Measurements from ENCODE around the gene SPATA20. TPM values are rescaled to one million over a fixed set of nuclear protein-coding genes. Genes with fewer than 3 reads are reported as not detected.

Gene SPATA20
- total and polyA plus RNA-seq, 2 of the 13 experiments (the other 11 are each of a cell fraction or from before 2014, with no cell fraction given) = 36.1 to 64.8 TPM

DNA sequence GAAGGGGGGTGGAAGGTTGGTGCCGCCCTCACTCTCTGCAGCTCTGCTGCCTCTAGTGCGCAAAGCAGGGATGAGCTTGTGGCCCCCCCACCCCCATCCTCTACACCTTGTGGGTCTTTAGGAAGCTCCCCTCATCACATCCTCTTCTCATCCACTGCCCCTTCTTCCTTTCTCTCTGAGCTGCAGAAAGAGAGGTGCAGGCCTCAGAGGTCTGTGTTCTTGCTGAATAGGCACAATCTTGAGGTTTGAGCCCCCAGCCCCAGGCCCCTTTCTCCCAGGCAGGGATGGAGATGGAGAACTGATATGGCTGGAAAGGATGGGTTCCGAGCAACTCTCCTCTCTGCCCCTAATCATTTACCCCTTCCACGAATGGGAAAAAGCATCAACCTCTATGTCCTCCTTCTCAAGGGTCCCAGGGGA, 16.1 kb downstream of the SPATA20 start:
- no peak for FAIRE-seq

More for the DNA sequence above, 16.1 kb downstream of the SPATA20 start:
- DNase-seq (ENCODE audit: low spot score) = no peak
- ChIA-PET CTCF (ENCODE audit: low intra/inter-chr PET ratio, low total read pairs) (no interaction called here), POLR2A (interaction anchor here (0.9 to 1.7 kb wide), 4 partner anchors 12 to 59 kb away, joined by 3 to 5 read pairs (median 4); no protein-coding TSS in a partner anchor)
- no peaks in the 10 kb centered on the region for H3K9me3 ChIP-seq (ENCODE audit: low read length)
- in situ Hi-C loops (cut with HindIII; ENCODE audit: extremely low pct_ligation_motif_present, low pct_unique_long_range_greater_than_20kb) = no loop called here
- WGBS (ENCODE audit: low lambda C conversion rate) = 0% methylated on average over 4 of the region's 4 CpGs
- no peak overlapping the region for H3K4me2 ChIP-seq (ENCODE audit: low read depth, low read length)
- H3K4me3 ChIP-seq (replicated peaks in 1 of 3; ENCODE audit: insufficient read depth in 1 of 3, low read depth in 2 of 3, low read length in 3 of 3) = no peak overlapping the region
- no peaks in the 10 kb centered on the region for H3K79me2 ChIP-seq (ENCODE audit: insufficient read depth, low read length)
- H3K27me3 ChIP-seq (ENCODE audit: control insufficient read depth in 1 of 2, insufficient read depth in 2 of 2, low read length in 2 of 2) = peaks cover 32 to 68% of the 10 kb centered on the region in 2 experiments
- ATAC-seq = no peak
- H3K36me3 ChIP-seq (replicated peaks in 1 of 2; ENCODE audit: control insufficient read depth in 1 of 2, insufficient read depth in 2 of 2, low read length in 2 of 2) = no peaks in the 10 kb centered on the region
- intact Hi-C loops (cut with micrococcal nuclease; ENCODE audit: unreplicated experiment) = no loop called here
- peaks cover 5% of the 10 kb centered on the region; the same call in 1 of the 2 replicates for H4K20me1 ChIP-seq (ENCODE audit: insufficient read depth, low read length)
- H3K4me1 ChIP-seq (ENCODE audit: insufficient read depth, low read length) = peaks cover 9% of the 10 kb centered on the region
- no peak overlapping the region for H3K27ac ChIP-seq (ENCODE audit: extremely low read length, insufficient read depth, low read length)
- H3K9ac ChIP-seq (ENCODE audit: insufficient read depth, low read depth, low read length) = no peak overlapping the region
- TF ChIP-seq, protein P1, sequence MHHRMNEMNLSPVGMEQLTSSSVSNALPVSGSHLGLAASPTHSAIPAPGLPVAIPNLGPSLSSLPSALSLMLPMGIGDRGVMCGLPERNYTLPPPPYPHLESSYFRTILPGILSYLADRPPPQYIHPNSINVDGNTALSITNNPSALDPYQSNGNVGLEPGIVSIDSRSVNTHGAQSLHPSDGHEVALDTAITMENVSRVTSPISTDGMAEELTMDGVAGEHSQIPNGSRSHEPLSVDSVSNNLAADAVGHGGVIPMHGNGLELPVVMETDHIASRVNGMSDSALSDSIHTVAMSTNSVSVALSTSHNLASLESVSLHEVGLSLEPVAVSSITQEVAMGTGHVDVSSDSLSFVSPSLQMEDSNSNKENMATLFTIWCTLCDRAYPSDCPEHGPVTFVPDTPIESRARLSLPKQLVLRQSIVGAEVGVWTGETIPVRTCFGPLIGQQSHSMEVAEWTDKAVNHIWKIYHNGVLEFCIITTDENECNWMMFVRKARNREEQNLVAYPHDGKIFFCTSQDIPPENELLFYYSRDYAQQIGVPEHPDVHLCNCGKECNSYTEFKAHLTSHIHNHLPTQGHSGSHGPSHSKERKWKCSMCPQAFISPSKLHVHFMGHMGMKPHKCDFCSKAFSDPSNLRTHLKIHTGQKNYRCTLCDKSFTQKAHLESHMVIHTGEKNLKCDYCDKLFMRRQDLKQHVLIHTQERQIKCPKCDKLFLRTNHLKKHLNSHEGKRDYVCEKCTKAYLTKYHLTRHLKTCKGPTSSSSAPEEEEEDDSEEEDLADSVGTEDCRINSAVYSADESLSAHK (CRISPR knock-in tag; IDR thresholded peaks at IDR 0.05; ENCODE audit: borderline replicate concordance) = no peak
- peak; percentile 69 to 70 for TF ChIP-seq MAFK (conservative IDR thresholded peaks at IDR 0.05 in 1 of 2, IDR thresholded peaks at IDR 0.05 in 1 of 2; ENCODE audit: low read length in 2 of 2)
- no peak for TF ChIP-seq HOXA3 (CRISPR knock-in tag; IDR thresholded peaks at IDR 0.05)
- TF ChIP-seq RARG (CRISPR knock-in tag; IDR thresholded peaks at IDR 0.05; ENCODE audit: low read depth) = no peak
- TF ChIP-seq ZNF547 (CRISPR knock-in tag; IDR thresholded peaks at IDR 0.05) = no peak
- no peak for TF ChIP-seq SALL2 (CRISPR knock-in tag; IDR thresholded peaks at IDR 0.05)
- TF ChIP-seq, protein P2, sequence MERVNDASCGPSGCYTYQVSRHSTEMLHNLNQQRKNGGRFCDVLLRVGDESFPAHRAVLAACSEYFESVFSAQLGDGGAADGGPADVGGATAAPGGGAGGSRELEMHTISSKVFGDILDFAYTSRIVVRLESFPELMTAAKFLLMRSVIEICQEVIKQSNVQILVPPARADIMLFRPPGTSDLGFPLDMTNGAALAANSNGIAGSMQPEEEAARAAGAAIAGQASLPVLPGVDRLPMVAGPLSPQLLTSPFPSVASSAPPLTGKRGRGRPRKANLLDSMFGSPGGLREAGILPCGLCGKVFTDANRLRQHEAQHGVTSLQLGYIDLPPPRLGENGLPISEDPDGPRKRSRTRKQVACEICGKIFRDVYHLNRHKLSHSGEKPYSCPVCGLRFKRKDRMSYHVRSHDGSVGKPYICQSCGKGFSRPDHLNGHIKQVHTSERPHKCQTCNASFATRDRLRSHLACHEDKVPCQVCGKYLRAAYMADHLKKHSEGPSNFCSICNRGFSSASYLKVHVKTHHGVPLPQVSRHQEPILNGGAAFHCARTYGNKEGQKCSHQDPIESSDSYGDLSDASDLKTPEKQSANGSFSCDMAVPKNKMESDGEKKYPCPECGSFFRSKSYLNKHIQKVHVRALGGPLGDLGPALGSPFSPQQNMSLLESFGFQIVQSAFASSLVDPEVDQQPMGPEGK (CRISPR knock-in tag; IDR thresholded peaks at IDR 0.05) = 0 out of 2 replicates have a peak, but pooled peaks have one; percentile 20
- TF ChIP-seq, protein P3, sequence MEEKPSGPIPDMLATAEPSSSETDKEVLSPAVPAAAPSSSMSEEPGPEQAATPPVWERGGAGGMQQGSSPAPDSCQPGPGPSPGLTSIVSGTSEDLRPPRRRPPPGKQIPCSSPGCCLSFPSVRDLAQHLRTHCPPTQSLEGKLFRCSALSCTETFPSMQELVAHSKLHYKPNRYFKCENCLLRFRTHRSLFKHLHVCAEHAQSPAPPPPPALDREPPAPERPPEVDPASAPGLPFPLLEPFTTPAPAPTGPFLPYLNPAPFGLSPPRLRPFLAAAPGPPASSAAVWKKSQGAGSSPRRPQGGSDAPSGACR (CRISPR knock-in tag; IDR thresholded peaks at IDR 0.05) = no peak
- peak; percentile 49; the same call in 1 of the 2 replicates for TF ChIP-seq MAFF (IDR thresholded peaks at IDR 0.05; ENCODE audit: low read depth, low read length)
- TF ChIP-seq, protein P4, sequence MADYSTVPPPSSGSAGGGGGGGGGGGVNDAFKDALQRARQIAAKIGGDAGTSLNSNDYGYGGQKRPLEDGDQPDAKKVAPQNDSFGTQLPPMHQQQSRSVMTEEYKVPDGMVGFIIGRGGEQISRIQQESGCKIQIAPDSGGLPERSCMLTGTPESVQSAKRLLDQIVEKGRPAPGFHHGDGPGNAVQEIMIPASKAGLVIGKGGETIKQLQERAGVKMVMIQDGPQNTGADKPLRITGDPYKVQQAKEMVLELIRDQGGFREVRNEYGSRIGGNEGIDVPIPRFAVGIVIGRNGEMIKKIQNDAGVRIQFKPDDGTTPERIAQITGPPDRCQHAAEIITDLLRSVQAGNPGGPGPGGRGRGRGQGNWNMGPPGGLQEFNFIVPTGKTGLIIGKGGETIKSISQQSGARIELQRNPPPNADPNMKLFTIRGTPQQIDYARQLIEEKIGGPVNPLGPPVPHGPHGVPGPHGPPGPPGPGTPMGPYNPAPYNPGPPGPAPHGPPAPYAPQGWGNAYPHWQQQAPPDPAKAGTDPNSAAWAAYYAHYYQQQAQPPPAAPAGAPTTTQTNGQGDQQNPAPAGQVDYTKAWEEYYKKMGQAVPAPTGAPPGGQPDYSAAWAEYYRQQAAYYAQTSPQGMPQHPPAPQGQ (CRISPR knock-in tag; IDR thresholded peaks at IDR 0.05; ENCODE audit: borderline replicate concordance) = no peak
- TF ChIP-seq ZNF572 (CRISPR knock-in tag; IDR thresholded peaks at IDR 0.05) = no peak
- TF ChIP-seq, protein P5, sequence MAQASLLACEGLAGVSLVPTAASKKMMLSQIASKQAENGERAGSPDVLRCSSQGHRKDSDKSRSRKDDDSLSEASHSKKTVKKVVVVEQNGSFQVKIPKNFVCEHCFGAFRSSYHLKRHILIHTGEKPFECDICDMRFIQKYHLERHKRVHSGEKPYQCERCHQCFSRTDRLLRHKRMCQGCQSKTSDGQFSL (CRISPR knock-in tag; IDR thresholded peaks at IDR 0.05) = peak; percentile 39; the same call in 1 of the 2 replicates
- no peak overlapping the region for H2AFZ ChIP-seq (ENCODE audit: low read length)
- BruUV-seq (replicated peaks) = no TSS peak

All from HepG2 (cell line).